CD4-positive, CD25-positive, alpha-beta regulatory T cell (primary cell): ENCODE data around the gene PER2. TPM values are rescaled to one million over a fixed set of nuclear protein-coding genes. Genes with fewer than 3 reads are reported as not detected.
A peak's percentile ranks its signal among the peaks of the same experiment; 100 is the strongest.

Experiments used
- ATAC-seq, 2 donors: fragments of 150-1000 bp; cut with Tn5 transposase; one replicate each; pipeline ENCODE4 v1.10.0; 2021; ENCODE audit warnings: low read depth in 2 of 2, moderate number of reproducible peaks in 2 of 2, moderate library complexity in 1 of 2
- DNase-seq, 3 donors: peaks; one replicate each; pipeline versions ENCODE4 v3.0.0 to v3.0.0-alpha.2; 2012 to 2022; ENCODE audit warnings: mixed read lengths in 1 of 3
- H3K27ac ChIP-seq: one replicate; pipeline ENCODE4 v1.7.0; 2013; ENCODE audit warnings: mild to moderate bottlenecking, low read length; ENCODE audit not compliant: insufficient read depth, poor library complexity, severe bottlenecking
- H3K27me3 ChIP-seq: one replicate; pipeline ENCODE4 v1.7.0; 2013; ENCODE audit warnings: low read length; ENCODE audit not compliant: control insufficient read depth, insufficient read depth
- H3K36me3 ChIP-seq: one replicate; pipeline ENCODE4 v1.7.0; 2013; ENCODE audit warnings: mild to moderate bottlenecking, low read length, moderate library complexity; ENCODE audit not compliant: control insufficient read depth, insufficient read depth
- H3K4me1 ChIP-seq: 2 replicates; pipeline ENCODE4 v1.7.0; 2013; ENCODE audit warnings: mild to moderate bottlenecking, low read length; ENCODE audit not compliant: insufficient read depth, control insufficient read depth, poor library complexity, severe bottlenecking
- H3K4me3 ChIP-seq: one replicate; pipeline ENCODE4 v1.7.0; 2013; ENCODE audit warnings: low read depth, mild to moderate bottlenecking, low read length, moderate library complexity
- H3K9me3 ChIP-seq, 2 experiments: 1 replicate in 1 of 2; 2 replicates in 1 of 2; pipeline ENCODE4 v1.7.0; 2013; ENCODE audit warnings: low read length in 2 of 2, mild to moderate bottlenecking in 1 of 2, moderate library complexity in 1 of 2; ENCODE audit not compliant: control insufficient read depth in 2 of 2
- H3K27ac Mint-ChIP-seq, 3 donors: one replicate each; pipeline ENCODE4 v1.8.0; 2020 to 2022; ENCODE audit warnings: mild to moderate bottlenecking in 3 of 3, mixed read lengths in 3 of 3, moderate library complexity in 2 of 3
- H3K27me3 Mint-ChIP-seq: one replicate; pipeline ENCODE4 v1.8.0; 2022; ENCODE audit warnings: mild to moderate bottlenecking, mixed read lengths
- H3K36me3 Mint-ChIP-seq: one replicate; pipeline ENCODE4 v1.8.0; 2020; ENCODE audit warnings: mixed read lengths
- H3K4me1 Mint-ChIP-seq, 4 donors: one replicate each; pipeline ENCODE4 v1.8.0; 2020 to 2022; ENCODE audit warnings: mixed read lengths in 4 of 4, mild to moderate bottlenecking in 1 of 4
- H3K4me3 Mint-ChIP-seq, 4 donors: one replicate each; pipeline ENCODE4 v1.8.0; 2020 to 2022; ENCODE audit warnings: mild to moderate bottlenecking in 4 of 4, mixed read lengths in 4 of 4, moderate library complexity in 3 of 4
- H3K9me3 Mint-ChIP-seq, 7 donors: one replicate each; pipeline ENCODE4 v1.8.0; 2020 to 2022; ENCODE audit warnings: mixed read lengths in 7 of 7, mild to moderate bottlenecking in 3 of 7, moderate library complexity in 2 of 7
- polyA plus RNA-seq, 4 donors: library from polyadenylated mRNA; unstranded; fragments of 300-500 nt; fragmentation: Illumina TruSeq; gene quantifications; one replicate each; pipeline ENCODE4 v1.2.3, GENCODE V29; 2021
- total RNA-seq: library from RNA; stranded (reverse); gene quantifications from one replicate; pipeline ENCODE4 v1.2.3, GENCODE V29; 2022

The PER2 gene
- total and polyA plus RNA-seq, 5 donors from 2014 or later = 1.8 to 29.7 (median 4.1) TPM

GRCh38 chr2:238284802-238285515 is 3.5 kb downstream of the PER2 start:
- ATAC-seq = no peak
- H3K9me3 Mint-ChIP-seq = no peaks in the 10 kb centered on the region
- no peak overlapping the region for H3K4me3 ChIP-seq
- peaks cover 5% of the 10 kb centered on the region for H3K36me3 Mint-ChIP-seq
- H3K27me3 Mint-ChIP-seq = no peaks in the 10 kb centered on the region
- H3K4me3 Mint-ChIP-seq = peak overlapping the region in 2 of 4 donors; percentile 15 to 98
- H3K9me3 ChIP-seq = no peaks in the 10 kb centered on the region
- H3K36me3 ChIP-seq = no peaks in the 10 kb centered on the region
- peaks cover 28% of the 10 kb centered on the region for H3K4me1 ChIP-seq
- DNase-seq = no peak
- H3K27me3 ChIP-seq = no peaks in the 10 kb centered on the region
- H3K27ac Mint-ChIP-seq = no peak overlapping the region
- H3K27ac ChIP-seq = no peak overlapping the region
- peaks cover 10 to 68% (median 48%) of the 10 kb centered on the region in 4 donors for H3K4me1 Mint-ChIP-seq

GRCh38 chr2:238282861-238283738 is 5.3 kb downstream of the PER2 start:
- H3K9me3 ChIP-seq = no peaks in the 10 kb centered on the region
- Mint-ChIP-seq H3K27ac (peak overlapping the region in 1 of 3 donors; percentile 29), H3K4me3 (peak overlapping the region in 1 of 4 donors; percentile 66), H3K4me1 (peaks cover 10 to 60% (median 41%) of the 10 kb centered on the region in 4 donors), H3K9me3 (no peaks in the 10 kb centered on the region), H3K36me3 (peaks cover 9% of the 10 kb centered on the region), H3K27me3 (no peaks in the 10 kb centered on the region)
- DNase-seq (no peak), ATAC-seq (no peak)
- no peak overlapping the region for H3K27ac ChIP-seq
- H3K36me3 ChIP-seq = no peaks in the 10 kb centered on the region
- H3K4me1 ChIP-seq = peaks cover 16% of the 10 kb centered on the region
- H3K27me3 ChIP-seq = no peaks in the 10 kb centered on the region
- H3K4me3 ChIP-seq = no peak overlapping the region

- Mint-ChIP-seq H3K27ac (peak overlapping the region in 2 of 3 donors; percentile 42 to 54), H3K36me3 (peaks cover 15% of the 10 kb centered on the region), H3K27me3 (no peaks in the 10 kb centered on the region), H3K4me1 (peaks cover 3 to 52% (median 36%) of the 10 kb centered on the region in 4 donors), H3K9me3 (no peaks in the 10 kb centered on the region), H3K4me3 (peak overlapping the region in 1 of 4 donors; percentile 35)
- no peaks in the 10 kb centered on the region for H3K27me3 ChIP-seq
- H3K27ac ChIP-seq = no peak overlapping the region
- ATAC-seq (no peak), DNase-seq (no peak)
- H3K4me1 ChIP-seq = peaks cover 5% of the 10 kb centered on the region
- H3K9me3 ChIP-seq = no peaks in the 10 kb centered on the region
- H3K36me3 ChIP-seq = peaks cover 8% of the 10 kb centered on the region
- no peak overlapping the region for H3K4me3 ChIP-seq
Observed at GRCh38 chr2:238281826-238282480, 6.5 kb downstream of the PER2 start.

GRCh38 chr2:238280083-238280825 is 8.2 kb downstream of the PER2 start:
- no peak overlapping the region for H3K27ac ChIP-seq
- no peaks in the 10 kb centered on the region for H3K27me3 ChIP-seq
- Mint-ChIP-seq H3K9me3 (no peaks in the 10 kb centered on the region), H3K4me1 (peaks cover 0 to 36% (median 26%) of the 10 kb centered on the region in 4 donors), H3K27ac (no peak overlapping the region), H3K4me3 (peak overlapping the region in 1 of 4 donors; percentile 8), H3K27me3 (no peaks in the 10 kb centered on the region), H3K36me3 (peaks cover 21% of the 10 kb centered on the region)
- no peaks in the 10 kb centered on the region for H3K4me1 ChIP-seq
- H3K36me3 ChIP-seq = peaks cover 22% of the 10 kb centered on the region
- DNase-seq (no peak), ATAC-seq (no peak)
- no peaks in the 10 kb centered on the region for H3K9me3 ChIP-seq
- H3K4me3 ChIP-seq = no peak overlapping the region

- Mint-ChIP-seq H3K27ac (no peak overlapping the region), H3K9me3 (no peaks in the 10 kb centered on the region), H3K27me3 (no peaks in the 10 kb centered on the region), H3K36me3 (peaks cover 29% of the 10 kb centered on the region), H3K4me1 (peaks cover 0 to 31% (median 24%) of the 10 kb centered on the region in 4 donors), H3K4me3 (no peak overlapping the region)
- H3K27me3 ChIP-seq = no peaks in the 10 kb centered on the region
- peaks cover 29% of the 10 kb centered on the region for H3K36me3 ChIP-seq
- H3K4me1 ChIP-seq = no peaks in the 10 kb centered on the region
- H3K9me3 ChIP-seq = no peaks in the 10 kb centered on the region
- ATAC-seq (no peak), DNase-seq (no peak)
- H3K27ac ChIP-seq = no peak overlapping the region
- no peak overlapping the region for H3K4me3 ChIP-seq
Observed at GRCh38 chr2:238279324-238279682, 9.1 kb downstream of the PER2 start.

GRCh38 chr2:238278626-238279323 is 9.6 kb downstream of the PER2 start:
- ATAC-seq = no peak
- no peak for DNase-seq
- Histone ChIP-seq H3K27ac (no peak overlapping the region), H3K4me1 (no peaks in the 10 kb centered on the region), H3K9me3 (no peaks in the 10 kb centered on the region), H3K4me3 (no peak overlapping the region), H3K36me3 (peaks cover 33% of the 10 kb centered on the region), H3K27me3 (no peaks in the 10 kb centered on the region)
- H3K4me3 Mint-ChIP-seq = no peak overlapping the region
- no peaks in the 10 kb centered on the region for H3K9me3 Mint-ChIP-seq
- peaks cover 30% of the 10 kb centered on the region for H3K36me3 Mint-ChIP-seq
- no peaks in the 10 kb centered on the region for H3K27me3 Mint-ChIP-seq
- no peak overlapping the region for H3K27ac Mint-ChIP-seq
- peaks cover 0 to 29% (median 23%) of the 10 kb centered on the region in 4 donors for H3K4me1 Mint-ChIP-seq

GRCh38 chr2:238277695-238278094 is 10.7 kb downstream of the PER2 start:
- Histone ChIP-seq H3K27me3 (no peaks in the 10 kb centered on the region), H3K4me3 (no peak overlapping the region), H3K27ac (no peak overlapping the region), H3K4me1 (no peaks in the 10 kb centered on the region), H3K9me3 (no peaks in the 10 kb centered on the region), H3K36me3 (peaks cover 37% of the 10 kb centered on the region)
- no peaks in the 10 kb centered on the region for H3K9me3 Mint-ChIP-seq
- peaks cover 36% of the 10 kb centered on the region for H3K36me3 Mint-ChIP-seq
- ATAC-seq = no peak
- H3K4me1 Mint-ChIP-seq = peaks cover 0 to 23% (median 21%) of the 10 kb centered on the region in 4 donors
- DNase-seq = no peak
- no peak overlapping the region for H3K27ac Mint-ChIP-seq
- H3K4me3 Mint-ChIP-seq = no peak overlapping the region
- H3K27me3 Mint-ChIP-seq = no peaks in the 10 kb centered on the region
